HG02610 (cell line): ENCODE results near the gene TEX2.
"Not testable (repeated sequence)": the region's sequence is repeated elsewhere in the genome, so short reads cannot be mapped to it uniquely, and the experiment has no call there.

Experiments
- ATAC-seq: cut with Tn5 transposase; IDR thresholded peaks from one replicate; pipeline ENCODE4 v1.9.1; 2021; ENCODE audit warnings: mild to moderate bottlenecking, moderate library complexity; ENCODE audit not compliant: unreplicated experiment

TEX2 gene

DNA sequence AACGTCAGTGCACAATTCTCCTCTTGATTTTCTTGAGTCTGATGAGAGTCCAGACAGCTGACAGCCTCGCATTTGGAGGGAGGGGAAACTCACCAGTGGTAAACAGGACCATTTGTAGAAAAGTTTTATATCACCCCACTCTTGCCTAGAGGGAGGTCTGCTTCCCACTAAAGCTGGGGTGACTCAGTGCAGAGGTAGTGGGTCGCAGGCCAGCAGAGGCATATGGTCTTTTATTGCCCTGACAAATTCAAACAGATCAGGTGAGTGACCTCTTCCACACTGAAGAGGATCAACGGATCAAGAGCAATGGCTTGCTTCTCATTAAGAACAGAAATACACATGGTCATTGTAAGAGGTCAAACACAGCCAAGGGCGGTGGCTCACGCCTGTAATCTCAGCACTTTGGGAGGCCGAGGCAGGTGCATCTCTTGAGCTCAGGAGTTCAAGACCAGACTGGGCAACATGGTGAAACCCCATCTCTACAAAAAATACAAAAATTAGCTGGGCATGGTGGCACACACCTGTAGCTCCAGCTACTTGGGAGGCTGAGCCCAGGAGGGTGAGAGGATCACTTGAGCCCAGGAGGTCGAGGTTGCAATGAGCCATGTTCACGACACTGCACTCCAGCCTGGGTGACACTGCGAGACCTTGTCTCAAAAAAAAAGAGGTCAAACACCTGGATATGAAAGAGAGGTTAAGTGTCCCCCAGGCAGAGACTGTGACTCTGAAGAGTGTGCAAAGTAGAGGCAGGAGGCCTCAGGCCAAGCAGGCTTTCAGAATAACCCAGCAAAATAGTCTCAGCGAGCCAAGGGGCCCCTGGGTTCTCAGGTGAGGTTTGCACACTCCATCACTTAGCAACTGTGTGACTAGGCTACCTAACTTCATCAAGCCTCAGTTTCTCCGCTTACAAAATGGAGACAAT, 76.6 kb downstream of the TEX2 start:
- ATAC-seq: no peak

DNA sequence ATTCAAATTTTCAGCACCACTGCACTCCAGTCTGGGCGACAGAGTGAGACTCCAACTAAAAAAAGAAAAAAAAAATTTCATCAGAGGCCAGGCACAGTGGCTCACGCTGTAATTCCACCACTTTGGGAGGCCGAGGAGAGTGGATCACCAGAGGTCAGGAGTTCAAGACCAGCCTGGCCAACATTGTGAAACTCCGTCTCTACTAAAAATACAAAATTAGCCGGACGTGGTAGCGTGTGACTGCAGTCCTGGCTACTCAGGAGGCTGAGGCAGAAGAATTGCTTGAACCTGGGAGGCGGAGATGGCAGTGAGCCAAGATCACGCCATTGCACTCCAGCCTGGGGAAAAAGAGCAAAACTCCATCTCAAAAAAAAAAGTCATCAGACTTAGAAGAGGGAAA, 77.5 kb downstream of the TEX2 start:
- ATAC-seq: not testable (repeated sequence)

DNA sequence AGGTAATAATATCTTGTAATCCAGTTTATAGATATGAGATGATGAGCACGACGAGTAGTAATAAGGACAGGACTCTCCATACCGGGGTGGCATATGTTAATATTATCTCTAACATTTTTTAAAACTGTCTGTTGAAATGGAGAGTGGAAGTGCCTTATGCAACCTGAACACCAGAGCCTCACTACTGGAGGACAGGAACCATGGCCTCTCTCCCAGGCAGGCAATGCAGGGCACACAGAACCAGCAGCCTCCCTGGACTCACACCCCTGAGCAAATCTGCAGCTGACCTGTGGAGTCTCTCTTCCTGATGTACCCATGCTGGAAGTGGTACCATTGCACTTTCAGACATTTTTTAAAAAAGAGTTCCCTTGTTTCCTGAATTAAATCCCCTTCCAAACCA, 78.0 kb downstream of the TEX2 start:
- no peak for ATAC-seq

DNA sequence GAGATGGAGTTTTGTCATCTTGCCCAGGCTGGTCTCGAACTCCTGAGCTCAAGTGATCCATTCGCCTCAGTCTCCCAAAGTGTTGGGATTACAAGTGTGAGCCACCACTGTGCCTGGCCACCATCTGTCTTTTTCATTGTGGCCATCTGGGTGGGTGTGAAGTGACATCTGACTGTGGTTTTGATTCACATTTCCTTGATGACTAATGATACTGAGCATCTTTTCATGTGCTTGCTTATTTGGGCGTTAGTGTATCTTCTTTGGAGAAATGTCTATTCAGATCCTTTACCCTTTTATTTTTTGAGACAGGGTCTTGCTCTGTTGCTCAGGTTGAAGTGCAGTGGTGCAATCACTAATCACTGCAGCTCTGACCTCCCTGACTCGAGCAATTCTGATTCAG, 79.2 kb downstream of the TEX2 start:
- ATAC-seq: no peak

DNA sequence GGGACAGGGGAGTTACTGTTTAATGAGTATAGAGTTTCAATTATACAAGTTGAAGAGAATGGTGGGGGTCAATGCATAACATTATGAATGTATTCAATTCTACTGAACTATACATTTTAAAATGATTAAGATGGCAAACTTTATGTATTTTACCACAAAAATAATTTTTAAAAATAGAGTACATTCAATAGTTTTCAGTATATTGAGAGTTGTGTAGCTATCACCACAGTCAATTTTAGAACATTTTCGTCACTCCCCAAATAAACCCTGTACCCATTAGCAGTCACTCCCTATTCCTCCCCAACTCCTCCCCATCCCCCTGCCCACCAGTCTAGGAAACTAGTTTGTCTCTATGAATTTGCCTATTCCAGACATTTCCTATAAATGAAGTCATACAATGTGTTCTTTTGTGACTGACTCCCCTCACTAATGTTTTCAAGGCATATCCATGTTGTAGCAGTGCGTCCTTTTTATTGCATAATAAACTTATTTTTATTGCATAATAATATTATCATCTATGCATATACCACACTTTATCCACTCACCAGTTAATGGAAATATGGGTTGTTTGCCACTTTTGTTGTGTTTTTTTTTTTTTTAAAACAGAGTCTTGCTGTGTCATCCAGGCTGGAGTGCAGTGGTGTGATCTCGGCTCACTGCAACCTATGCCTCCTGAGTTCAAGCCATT, 80.6 kb downstream of the TEX2 start:
- no peak for ATAC-seq

DNA sequence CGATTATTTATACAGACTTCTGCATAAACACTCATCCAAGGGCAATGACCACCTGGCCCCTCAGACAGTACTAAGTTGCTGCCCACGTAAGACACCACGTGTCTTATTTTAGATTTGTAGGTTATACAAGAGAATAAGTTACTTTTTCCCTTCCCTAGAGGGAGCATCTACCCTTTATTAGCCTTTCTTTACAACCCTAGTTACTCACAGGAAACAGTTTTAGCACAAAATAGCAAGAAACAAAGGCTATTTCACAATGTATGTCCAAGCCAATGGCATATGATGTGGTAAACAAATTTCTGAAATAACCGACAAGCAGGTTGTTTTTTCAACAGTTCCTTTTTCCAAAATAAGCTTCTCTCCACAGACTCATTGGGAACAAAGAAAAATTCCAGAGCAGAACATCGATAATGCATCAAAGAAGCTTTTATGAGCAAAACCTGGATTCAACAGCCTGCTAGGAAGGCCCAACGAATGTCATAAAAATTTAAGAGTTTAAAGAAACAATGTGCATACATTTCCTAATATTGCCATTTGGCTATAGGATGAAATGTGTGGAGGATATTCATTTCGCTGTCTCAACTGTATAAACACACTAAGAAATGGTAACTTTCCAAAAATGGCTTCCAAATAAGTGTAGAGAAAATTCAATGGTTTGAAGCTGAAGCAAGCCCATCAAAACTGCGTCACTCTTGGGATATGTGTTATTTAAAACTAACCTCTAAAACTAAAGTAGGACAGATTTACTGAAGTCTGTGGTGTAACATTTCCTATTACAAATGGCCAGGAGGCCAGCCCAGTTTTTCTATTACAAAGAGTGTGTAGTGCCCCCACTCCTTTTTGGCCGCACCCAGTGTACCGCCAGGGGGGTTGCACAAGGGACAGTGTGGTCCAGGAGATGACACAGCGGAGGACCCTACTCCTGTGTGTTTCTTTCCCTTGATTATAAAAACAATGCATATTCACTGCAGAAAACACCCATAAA, 82.7 kb downstream of the TEX2 start:
- no peak for ATAC-seq

DNA sequence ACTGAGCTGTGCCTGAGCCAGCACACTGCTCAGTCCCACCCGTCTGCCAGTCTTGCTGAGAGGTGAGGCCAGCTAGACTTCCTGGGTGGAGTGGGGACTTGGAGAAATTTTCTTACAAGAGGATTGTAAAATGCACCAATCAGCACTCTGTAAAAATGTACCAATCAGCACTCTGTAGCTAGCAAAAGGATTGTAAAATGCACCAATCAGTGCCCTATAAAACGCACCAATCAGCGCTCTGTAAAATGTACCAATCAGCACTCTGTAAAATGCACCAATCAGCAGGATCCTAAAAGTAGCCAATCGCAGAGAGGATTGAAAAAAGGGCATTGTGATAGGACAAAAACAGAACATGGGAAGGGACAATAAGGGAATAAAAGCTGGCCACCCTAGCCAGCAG, 84.0 kb downstream of the TEX2 start:
- not testable (repeated sequence) for ATAC-seq

DNA sequence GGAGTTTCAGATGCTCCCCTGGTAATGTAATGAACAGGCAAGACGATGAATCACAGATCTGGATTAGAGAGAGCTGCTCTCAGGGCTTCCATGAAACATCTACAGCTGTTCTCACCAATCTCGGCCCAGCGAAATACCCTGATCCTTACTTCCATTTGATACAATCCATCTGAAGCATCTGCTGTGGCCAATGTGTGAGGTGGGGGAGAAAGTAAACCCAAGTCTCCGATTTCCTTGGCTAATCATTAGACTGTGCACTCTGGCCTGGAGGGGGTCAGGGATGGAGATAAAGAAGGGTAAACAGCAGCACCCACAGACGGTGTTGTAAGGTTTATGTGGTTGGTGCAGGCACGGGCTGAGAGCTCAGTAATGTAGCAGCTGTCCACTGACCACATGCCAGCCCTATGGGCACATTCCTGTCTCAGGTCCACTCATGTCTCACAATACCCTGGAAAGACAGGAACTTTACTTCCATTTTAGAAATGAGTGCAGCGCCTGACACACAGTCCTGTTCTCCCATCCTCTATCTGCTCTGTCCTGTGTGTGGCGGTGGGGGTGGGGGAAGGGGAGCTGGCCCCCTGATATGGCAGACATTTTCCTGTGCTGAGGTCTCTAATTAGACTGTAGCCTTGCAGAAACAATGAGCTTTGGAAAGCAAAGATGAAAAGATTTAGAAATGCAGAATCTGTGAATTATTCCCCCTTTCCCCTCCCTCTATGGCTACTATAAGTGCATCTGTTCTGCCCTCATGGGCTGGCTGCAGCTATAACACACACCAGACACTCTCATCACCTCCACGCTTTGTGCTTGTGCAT, 84.8 kb downstream of the TEX2 start:
- ATAC-seq: no peak

DNA sequence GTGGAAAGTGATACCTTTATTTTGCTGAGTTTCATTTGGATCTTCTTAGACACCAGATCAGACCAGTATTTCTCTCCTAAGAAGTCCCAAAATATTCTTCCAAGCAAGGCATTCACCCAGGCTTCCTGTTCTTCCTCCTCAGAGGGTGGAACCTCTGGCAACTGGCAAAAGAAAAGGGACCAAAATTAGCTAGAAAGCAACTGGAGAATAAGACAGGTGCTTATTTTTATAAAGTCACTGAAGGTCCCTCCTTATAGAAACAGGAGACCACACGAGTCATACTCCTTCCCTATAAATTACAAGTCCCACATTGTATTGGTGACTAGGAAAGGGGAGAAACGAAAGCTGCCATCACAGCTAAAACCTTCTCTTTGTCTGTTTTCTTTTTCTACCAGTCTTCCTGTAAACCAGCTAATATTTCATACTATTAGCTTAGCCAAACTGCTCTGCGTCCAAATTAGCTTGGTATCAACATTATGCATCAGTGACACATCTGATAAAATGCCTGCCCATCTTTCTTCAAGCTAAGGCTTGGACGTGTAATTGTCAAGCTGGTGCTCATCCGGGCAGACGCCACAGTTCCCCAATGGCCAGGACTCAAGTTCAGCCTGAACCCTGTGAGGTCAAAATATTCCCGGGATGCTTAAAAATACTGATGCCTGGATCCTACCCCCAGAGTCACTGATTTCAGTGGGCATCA, 85.6 kb downstream of the TEX2 start:
- no peak for ATAC-seq

DNA sequence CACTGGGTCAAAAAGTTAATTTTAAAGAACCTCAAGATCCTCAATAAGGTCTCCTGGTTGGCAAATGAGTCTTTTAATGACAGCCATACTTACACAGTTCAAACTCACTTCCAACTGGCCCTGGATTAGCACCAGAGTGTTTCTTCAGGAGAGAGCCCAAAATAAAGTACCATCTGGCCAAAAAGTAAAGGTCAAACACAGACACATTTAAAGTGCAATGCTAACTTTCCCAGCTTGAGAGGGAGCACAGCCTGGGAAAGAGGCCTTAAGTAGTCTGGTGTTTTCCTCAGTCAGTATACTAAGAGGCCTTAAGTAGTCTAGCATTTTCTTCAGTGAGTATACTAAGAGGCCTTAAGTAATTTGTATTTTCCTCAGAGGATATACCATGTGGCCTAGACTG, 86.5 kb downstream of the TEX2 start:
- ATAC-seq: no peak

DNA sequence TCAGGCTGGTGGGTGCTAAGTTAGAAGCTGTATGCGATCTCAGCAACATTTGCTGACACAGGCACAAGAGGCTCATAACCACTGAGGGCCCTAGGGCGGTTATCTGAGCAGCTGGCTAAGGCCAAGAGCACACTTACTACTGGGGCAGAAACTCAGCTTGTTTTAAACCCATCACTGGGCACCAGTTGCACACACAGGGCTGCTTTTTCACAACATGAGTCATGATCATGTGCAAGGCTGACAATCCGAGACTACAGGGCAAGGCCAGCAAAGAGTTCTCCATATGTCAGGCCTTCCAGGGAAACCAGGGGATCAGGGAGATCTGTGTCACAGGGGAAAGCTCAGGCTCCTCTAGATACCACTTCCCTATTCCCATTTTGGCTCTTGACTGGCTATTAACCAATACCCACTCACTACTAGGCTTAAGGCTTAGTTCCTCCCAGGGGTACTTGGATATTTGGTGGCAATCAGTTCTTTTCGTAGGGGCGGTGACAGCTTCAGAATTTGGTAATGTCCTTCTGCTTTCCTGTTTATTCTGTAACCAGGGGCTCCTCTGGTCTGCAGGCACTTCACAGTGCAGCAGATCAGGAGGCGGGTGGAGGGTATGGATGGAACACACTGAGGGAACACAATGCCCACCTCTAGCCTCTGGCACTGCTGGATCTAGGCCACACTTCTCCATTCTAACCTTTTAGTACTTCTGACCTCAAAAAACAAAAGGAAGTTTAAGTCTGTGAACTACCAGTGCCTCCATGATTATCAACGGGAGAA, 88.2 kb downstream of the TEX2 start:
- no peak for ATAC-seq

DNA sequence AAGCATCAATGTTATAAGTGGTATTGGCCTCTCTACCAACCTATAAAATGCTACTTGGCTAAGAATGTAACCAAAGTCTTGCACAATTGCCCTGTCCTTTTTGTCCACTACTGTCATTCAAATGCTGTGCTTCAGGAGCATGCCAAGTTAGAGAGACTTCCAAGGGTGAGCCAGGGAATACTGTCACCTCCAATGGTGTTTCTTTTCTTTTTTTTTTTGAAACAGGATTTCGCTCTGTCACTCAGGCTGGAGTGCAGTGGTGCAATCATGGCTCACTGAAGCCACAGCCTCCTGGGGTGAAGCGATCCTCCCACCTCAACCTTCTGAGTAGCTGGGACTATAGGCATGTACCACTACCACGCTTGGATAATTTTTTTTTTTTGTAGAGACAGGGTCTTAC, 89.4 kb downstream of the TEX2 start:
- ATAC-seq: no peak

DNA sequence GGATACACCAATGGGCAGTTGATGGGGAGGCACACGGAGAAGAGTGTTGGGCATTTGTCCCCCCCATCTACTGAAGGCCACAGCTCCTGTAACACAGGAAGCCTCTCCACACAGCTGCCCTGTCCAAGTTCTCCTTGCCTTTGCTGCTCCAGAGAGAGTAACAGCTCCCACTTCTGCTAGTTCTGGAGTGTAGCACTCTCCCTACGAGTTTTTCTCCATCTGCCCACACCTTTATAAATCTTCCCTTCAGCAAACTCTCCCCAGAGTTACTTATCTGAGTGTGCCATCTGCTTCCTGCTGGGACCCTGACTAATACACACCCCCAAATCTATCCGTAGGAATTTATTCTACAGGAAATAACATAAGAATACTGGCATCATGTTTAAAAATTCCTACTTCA, 90.5 kb downstream of the TEX2 start:
- no peak for ATAC-seq

DNA sequence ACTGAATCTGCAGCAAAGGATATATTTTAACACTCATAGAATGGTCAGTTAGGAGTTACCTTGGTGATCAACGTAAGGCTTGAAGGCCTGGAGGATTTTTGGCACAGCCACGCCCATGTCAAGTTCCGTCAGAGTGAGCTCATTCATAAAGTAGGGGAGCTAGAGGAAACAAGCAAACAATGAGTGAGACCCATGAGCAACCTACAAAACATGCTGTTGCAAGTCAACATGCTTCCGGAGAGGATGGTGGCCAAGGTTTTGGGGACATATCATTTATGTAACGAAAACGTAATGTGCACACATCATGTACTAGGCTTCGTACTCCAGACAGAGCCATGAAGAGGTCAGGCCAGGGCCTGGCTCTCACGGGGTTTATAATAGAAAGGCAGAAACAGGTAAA, 92.0 kb downstream of the TEX2 start:
- ATAC-seq: no peak

DNA sequence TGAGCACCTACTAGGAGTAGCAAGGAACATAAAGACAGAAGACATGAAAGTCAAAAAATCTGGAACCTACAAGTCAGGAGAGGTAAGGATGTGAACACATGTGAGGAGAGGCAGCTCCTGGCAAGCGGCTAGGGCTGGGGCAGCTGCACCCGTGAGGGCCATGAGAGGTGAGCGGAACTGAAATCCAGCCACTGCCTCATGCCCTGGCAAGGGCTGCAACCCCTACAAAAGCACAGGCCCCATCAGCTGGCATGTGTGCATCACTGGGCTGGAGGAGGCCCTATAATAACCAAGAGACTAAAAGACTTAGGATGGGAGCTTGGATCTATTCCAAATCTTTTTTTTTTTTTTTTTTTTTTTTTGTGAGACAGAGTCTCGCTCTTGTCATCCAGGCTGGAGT, 92.8 kb downstream of the TEX2 start:
- no peak for ATAC-seq

DNA sequence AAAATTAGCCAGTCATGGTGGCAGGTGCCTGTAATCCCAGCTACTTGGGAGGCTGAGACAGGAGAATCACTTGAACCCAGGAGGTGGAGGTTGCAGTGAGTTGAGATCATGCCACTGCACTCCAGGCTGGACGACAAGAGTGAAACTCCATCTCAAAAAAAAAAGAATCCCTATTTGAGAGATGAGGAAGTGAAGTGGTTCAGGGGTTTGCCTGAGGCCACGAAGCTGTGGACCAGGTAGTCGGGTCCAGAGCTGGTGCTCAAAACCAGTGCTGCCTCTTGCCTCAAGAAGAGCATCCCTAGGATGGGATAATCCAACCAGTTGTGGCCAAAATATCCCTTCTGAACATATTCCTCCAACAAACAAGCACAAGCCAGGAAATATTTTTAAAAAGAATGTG, 95.4 kb downstream of the TEX2 start:
- not testable (repeated sequence) for ATAC-seq

DNA sequence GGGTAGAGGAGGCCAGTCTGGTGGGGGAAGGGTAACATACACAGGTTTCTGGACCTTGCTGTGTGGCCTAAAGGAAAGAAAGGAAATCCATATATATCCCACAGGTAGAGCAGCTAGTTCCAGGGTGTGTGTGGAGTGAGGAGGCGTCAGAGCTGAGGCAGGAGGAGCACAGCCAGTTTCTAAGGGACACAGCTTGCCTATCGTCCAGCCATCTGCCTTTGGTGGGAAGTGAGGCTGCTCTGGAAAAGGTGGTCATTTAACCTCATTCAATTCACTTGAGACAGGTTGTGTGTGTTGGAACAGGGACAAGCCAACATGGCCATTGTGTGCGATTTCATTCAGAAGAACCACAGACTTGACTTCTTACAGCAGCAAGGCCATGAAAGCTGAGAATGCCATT, 96.2 kb downstream of the TEX2 start:
- no peak for ATAC-seq

DNA sequence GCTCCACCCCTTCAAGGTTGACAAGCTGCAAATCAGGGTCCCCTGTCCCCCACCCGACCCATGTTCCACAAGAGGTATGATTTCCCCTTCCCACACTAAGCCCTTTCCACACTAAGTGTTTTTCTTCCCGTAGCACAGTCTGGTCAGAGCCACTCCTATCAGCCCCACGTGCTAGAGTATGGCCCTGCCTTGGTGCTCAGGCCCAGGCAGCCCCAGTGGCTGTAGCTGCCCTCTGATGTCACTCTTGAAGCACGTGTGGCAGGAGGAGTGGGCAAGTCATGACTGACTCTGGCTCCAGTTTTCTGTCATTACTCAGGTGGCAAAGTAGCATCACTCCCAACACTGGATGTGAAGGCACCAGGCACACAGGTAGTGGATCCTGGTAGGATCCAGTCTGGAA, 97.7 kb downstream of the TEX2 start:
- no peak for ATAC-seq
